Breast epithelium (tissue), 3 donors: ENCODE data around the gene CDK19.

Source experiments
- POLR2A ChIP-seq: fragments of 450-650 bp; IDR thresholded peaks from one replicate; pipeline ENCODE4 v1.6.1; 2016; ENCODE audit warnings: antibody characterized with exemption, mild to moderate bottlenecking, moderate library complexity
- TF ChIP-seq, protein P1 (sequence below), 3 donors: fragments of 450-650 bp; IDR thresholded peaks; one replicate each; pipeline ENCODE4 v1.5.1; 2016 to 2017; ENCODE audit warnings: antibody characterized with exemption in 3 of 3, mild to moderate bottlenecking in 3 of 3, moderate library complexity in 3 of 3

DNA sequence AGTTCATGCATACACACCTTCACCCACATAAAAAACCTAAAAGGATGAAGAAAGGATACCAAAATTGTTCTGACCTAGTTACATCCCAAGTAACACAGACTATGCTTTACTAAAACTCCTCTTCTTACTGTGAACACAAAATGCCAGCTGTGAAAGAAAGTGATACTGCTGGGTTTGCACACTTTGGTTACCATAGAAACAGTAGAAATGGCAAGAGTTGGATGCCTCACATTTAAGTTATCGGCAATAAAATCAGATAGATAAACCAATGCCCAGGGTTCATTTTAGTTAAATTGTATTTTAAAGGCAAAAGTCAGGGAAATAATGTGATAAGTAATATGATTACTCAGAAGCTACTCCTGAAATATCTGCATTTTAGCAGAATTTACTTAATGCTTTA lies 161.9 kb downstream of the CDK19 start:
- TF ChIP-seq, protein P1, sequence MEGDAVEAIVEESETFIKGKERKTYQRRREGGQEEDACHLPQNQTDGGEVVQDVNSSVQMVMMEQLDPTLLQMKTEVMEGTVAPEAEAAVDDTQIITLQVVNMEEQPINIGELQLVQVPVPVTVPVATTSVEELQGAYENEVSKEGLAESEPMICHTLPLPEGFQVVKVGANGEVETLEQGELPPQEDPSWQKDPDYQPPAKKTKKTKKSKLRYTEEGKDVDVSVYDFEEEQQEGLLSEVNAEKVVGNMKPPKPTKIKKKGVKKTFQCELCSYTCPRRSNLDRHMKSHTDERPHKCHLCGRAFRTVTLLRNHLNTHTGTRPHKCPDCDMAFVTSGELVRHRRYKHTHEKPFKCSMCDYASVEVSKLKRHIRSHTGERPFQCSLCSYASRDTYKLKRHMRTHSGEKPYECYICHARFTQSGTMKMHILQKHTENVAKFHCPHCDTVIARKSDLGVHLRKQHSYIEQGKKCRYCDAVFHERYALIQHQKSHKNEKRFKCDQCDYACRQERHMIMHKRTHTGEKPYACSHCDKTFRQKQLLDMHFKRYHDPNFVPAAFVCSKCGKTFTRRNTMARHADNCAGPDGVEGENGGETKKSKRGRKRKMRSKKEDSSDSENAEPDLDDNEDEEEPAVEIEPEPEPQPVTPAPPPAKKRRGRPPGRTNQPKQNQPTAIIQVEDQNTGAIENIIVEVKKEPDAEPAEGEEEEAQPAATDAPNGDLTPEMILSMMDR (IDR thresholded peaks at IDR 0.05), result no peak
- TF ChIP-seq POLR2A, result no peak
